GM12875 (cell line): ENCODE measurements around the gene NBEA.

Source experiments
- H3K4me3 ChIP-seq: one replicate; pipeline ENCODE4 v1.5.1; 2011; ENCODE audit warnings: low read depth, low read length, control low read depth
- CTCF ChIP-seq: IDR thresholded peaks from 2 replicates; pipeline ENCODE4 v1.5.1; 2011; ENCODE audit warnings: low read depth, mild to moderate bottlenecking, control low read depth, inconsistent platforms, low read length, moderate library complexity, borderline replicate concordance; ENCODE audit not compliant: insufficient read depth

Gene NBEA

GRCh38 chr13:35693134-35693784 is 751.2 kb downstream of the NBEA start:
- TF ChIP-seq CTCF, result no peak

DNA sequence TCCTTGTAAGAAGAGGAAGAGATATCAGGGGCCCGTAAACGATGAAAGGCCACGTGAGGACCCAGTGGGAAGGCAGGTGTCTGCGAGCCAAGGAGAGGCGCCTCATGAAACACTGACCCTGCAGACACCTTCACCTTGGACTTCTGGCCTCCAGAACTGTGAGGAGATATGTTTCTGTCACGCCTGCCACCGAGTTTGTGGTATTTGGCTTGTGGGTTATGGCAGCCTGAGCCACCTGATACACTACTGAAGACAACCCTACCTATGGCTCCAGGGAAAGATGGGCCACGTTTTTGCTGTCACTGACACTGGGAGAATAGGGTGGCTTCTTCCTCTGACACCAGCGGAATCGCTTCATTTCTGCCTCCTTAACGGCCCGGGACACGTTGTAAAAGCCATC is 752.0 kb downstream of the NBEA start:
- no peak overlapping the region for H3K4me3 ChIP-seq
- TF ChIP-seq CTCF, result no peak

More at GRCh38 chr13:35693134-35693784, 751.2 kb downstream of the NBEA start:
- H3K4me3 ChIP-seq, result no peak overlapping the region

- H3K4me3 ChIP-seq, result no peak overlapping the region
- no peak for TF ChIP-seq CTCF
These were observed 752.7 kb downstream of the NBEA start for GRCh38 chr13:35694549-35695447.

DNA sequence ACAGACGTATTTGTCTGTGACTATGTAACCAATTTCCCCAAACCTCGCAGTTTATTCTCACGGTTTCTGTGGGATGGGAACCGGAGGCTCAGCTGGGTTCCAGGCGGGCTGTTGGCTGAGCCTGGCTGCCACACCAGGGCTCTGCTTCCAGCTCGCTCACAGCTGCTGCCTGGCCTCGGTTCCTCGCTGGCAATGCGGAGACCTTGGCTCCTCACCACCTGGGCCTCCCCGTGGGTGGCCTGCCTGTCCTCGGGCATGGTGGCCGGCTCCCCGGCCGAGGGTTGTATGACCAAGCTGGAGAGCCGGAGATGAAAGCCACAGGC is 753.3 kb downstream of the NBEA start:
- H3K4me3 ChIP-seq, result no peak overlapping the region
- TF ChIP-seq CTCF, result no peak

DNA sequence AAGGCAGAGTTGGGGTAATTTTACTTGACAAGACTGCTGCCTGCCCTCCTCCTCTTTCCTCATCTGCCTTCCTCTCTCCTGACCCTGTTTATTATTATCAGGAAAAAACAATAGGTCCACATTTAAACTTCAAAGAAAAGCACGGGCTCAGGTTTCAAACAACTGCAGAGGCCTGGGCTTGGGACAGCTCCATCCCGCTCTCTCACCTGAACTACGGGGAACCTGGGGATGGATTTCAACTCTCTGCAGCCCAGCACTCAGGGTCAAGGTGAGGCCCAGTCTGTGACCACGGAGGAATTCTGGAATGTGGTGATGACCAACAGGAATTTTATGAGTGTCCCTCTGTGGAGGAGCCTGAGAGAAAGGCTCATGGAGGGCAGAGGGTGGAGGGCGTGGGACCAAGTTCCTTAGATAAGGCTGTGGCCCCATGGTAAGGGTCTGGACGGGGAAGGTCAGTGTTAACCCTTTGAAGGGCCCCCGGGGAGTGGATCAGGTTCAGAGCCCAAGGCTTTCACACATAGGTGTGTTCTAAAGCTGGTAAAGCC is 755.2 kb downstream of the NBEA start:
- no peak overlapping the region for H3K4me3 ChIP-seq
- TF ChIP-seq CTCF, result no peak

DNA sequence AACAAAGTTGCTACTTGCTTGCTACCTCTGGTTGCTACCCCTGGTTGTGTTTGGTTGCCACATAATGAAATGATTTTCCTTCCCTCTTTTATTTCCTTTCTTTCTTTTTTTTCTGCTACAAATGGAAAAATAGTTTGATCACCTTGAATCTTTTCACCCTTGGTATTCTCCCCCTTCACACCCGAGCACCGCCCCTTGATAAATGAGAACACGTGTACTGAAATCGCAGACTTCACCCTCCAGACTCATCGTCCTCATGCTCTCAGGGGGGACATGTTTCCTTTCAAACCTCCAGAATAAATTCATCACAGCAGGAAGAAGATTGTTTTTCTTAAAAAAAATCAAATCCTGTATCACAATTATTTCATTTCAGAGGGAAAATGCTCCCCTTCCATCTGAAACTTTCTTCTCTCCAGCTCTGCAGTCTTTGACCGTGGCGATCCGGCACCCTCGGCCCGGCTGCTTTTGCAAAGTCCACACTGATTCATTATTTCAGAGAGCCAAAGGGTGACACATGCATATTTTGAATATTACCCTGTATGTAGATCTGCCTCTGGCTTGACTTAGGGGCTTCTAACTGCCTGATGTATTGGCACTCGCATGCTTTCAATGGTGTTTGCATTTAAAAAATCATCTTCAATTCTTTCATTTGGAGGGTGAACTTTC is 757.0 kb downstream of the NBEA start:
- TF ChIP-seq CTCF, result no peak
- no peak overlapping the region for H3K4me3 ChIP-seq
